SHP77 treated with DMSO at 0.1 percent for 48 hours (cell line): Measurements from ENCODE around the gene PHACTR1.
A peak's percentile ranks its signal among the peaks of the same experiment; 100 is the strongest.
"Not testable (repeated sequence)": the region's sequence is repeated elsewhere in the genome, so short reads cannot be mapped to it uniquely, and the experiment has no call there.

Source experiments
- DNase-seq: peaks from one replicate; lab custom pipeline; 2025; lab: John Stamatoyannopoulos, UW

Gene PHACTR1

DNA sequence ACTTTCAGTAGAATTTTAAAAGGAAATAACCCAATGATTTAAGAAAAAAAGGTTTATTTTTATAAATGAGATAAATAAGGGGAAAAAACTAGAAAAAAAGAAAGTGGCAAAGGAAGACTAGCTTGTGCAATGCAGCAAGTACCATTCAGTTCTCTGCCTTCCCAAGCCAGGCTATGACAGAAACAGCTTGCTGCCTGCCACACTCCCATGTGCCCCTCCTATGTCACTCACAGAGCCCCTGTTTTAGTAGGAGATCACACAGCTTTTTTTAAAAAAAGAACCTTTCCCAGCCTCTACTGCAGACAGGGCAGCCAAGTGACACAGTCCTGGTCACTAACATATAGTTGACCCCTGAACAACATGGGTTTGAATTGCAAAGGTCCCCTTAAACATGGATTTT is 598.2 kb downstream of the PHACTR1 start:
- DNase-seq = no peak

DNA sequence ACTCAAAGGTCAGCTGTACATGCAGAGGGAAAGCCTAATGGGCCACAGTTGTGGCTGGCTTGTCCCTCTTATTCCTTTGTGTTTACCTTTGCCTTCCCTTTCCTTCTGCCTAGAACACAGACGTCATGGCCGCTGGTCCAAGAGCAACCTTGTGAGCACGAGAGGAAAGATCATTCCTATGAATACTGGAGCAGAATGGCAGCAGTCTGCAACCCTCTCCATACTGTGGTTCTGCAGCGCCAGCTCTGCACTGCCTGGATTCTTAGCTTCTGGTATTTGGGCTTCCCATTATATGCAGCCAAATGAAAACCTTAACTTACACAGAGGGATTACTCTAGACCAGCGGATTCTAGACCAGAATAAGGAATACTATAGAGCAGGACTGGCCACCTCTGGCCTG is 599.3 kb downstream of the PHACTR1 start:
- DNase-seq = no peak

DNA sequence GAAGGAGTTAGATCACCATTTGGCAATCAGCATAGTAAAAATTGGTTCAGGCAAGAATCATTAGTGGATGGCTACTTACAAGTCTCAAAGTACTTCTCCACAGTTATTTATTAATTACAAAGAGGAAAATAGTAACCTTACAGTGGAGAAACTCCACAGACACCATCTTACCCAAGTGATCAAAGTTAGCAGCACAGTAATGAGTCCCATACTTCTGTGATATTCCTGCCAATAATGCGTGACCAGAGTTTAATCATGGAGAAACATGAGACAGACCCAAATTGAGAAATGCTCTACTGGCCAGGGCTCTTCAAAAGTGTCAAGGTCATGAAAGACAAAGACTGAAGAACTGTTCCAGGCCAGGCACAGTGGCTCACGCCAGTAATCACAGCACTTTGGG is 602.3 kb downstream of the PHACTR1 start:
- DNase-seq = no peak

DNA sequence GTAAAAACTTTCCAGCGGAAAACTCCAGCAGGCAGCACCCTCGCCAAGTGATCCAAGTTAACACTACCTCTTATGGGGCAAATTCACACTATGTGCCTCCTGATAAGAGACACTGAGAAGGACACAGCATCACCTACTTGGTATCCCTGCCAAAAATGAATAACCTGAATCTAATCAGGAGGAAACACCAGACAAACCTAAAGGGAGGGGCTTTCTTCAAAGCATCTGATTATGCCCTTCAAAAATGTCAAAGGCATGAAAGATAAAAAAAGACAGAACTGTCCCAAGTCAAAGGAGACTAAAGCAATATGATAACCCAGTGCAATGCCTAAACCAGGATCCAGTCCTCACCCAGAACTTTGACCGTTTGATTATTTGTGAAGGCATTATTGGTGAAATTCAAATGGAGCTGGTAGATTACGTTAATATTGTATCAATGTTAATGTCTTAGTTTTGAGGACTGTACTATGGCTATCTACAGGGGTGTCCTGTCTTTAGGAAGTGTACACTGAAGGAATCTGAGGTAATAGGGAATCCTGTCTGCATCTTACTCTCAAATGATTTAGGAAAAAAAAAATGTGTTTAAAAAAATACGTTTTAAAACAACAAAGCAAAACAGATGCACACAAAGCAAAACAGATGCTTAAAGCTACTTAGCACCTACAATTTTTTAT is 603.5 kb downstream of the PHACTR1 start:
- DNase-seq = no peak

DNA sequence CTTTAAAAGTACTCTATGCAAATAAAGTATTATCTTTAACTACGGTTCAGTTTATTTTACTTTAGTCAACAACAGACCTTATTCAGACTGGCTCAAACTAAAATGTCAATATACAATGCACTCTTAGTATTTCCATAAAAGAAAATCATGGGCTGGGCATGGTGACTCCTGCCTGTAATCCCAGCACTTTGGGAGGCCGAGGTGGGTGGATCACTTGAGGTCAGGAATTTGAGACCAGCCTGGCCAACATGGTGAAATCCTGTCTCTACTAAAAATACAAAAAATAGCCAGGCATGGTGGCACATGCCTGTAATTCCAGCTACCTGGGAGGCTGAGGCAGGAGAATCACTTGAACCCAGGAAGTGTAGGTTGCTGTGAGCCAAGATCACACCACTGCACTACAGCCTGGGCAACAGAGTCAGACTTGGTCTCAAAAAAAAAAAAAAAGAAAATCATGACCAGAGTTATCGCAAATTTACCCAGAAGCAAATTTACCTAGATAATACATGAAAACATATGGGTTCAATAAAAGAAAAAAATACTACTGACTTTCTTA is 609.5 kb downstream of the PHACTR1 start:
- DNase-seq = not testable (repeated sequence)

DNA sequence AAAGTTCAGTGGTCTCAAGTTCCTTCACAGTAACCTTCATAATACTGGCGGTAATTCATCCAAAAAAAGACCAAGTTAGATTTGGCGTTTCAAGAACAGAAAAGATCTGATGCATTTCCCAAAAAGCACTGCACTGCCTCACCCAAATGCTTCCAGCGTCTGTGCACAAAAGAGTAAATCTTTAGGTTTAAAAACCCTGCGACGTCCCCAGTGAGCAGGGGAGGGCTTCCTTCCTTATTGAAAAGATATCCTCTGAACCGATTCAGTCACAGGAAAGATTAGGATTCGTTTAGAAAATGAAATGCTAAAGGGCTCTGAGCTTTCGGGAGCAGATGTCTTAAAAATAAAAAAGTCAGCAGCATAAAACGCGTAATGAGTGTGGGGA is 611.1 kb downstream of the PHACTR1 start:
- no peak for DNase-seq

DNA sequence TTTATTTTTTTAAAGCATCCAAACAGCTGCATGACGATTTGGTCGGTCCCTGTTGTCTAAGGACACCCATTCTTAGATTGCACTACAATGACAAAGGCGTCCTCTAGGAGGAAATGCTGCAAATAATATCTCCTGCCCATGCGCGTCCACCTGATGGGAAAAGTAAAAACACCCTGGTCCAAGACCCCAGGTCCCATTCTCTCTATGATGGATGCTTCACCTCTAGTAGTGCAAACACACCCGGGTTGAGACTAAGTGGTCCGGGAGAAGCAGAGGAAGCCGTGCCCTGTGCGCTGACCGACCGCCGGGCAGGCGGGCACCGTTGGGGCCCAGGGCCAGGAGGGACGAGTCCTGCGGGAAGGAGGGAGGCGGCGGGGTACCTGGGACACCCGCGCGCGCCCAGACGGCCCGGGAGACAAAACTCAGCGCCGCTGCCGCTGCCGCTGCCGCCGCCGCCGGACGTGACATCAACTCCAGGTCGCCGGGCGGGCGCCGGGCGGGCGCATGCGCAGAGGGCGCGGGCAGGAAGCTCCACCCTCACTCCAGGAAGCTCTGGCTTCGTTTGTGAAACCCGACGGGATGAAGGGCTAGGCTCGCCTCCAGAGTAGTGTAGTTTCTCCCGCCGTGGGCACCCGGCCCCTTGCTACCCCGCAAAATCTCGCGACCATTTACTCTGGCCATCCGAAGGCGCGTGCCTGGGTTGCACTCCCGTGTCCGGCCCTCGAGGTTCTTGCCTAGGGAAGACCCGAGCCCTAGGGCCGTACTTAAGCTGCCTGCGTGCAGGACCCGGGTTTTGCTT is 611.7 kb downstream of the PHACTR1 start, which contains the start of gene TBC1D7:
TBC1D7 (minus strand) TSS at position 462 of the 799 bp plus-strand sequence. CDS start 1,639 bp downstream, outside the sequence.
- DNase-seq = peak; percentile 88

DNA sequence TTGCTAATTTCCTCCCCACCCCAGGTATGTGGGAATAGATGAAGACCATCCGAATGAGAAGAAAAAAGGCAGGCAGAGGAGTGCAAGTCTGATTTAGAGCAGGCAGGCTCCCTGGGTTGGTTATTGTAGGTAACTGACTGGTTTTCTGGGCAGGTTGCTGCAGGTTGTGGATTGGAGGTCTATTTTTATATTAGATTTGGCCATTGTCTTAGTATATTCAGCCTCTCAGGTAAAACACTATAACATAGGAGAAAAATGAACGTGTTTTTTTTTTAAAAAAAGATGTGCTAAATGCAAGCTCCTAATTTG is 612.3 kb downstream of the PHACTR1 start:
- DNase-seq = no peak

DNA sequence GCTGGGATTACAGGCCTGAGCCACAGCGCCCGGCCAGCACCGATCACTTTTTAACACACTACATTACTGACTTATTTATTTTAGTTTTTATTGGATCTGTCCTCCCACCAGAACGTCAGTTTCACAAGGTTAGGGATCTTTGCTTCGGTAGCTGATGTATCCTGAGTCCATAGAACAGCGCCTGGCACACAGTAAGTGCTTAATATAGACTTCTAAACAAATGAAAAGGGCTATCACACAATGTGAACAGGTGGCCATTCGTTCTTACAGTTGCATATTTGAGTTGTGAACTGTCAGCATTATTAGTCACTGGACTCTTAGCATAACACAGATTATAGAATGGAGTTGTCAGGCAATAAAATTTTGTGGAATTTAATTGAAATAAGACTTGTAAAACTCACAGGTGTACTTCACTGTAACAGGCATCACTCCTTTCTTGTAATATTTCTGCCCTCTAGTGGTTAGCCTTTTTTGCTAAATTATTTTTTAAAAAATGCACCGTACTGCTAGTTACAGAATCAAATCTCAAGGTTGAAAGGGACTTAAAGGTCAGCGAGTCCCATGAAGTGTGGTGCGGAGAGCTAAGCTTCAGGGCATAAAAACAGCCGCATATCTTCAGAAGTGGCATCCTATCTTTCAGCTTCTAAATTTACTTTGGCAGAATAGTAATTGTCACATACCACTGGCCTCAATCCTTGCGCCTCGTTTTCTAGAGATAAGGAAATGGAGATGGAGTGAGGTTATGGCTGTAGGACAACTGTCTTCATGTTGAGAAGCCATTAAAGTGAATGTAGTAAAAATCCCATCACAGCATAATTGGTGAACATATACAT is 615.2 kb downstream of the PHACTR1 start:
- DNase-seq = no peak

DNA sequence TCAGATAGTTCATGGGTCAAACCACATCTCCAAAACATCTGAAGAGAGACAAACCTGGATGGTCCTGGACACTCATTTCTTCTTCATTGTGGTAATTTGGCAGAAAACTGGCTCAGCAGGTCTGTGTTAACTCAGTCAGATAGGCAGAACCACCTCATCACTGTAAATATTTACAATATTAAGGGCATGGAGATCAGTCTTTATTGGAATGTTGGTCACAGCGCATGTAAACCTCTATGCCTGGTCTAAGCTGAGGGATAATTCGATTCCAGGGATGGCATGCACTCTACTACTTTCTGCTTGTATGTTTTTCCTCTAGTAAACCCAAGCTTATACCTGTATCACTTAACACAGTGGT is 615.8 kb downstream of the PHACTR1 start:
- DNase-seq = no peak

DNA sequence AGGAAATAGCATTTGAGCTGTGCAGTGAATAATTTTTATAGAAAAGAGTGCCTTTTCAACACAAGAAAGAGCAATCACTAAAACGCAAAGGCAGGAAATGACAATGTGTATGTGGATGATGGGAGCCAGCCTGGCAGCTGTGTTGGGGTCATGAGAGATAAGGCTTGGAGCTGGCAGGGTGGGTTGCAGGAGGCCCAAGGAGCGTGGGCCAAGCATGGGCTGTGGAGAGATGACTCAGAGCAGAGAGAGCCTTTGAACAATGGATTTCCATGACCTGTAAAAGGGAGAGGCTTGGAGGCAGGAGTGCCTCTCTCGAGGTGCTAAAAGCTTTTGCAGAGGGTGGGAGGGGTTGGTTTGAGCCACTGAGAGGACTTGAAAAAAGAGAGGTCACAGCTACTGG is 618.4 kb downstream of the PHACTR1 start:
- DNase-seq = no peak

DNA sequence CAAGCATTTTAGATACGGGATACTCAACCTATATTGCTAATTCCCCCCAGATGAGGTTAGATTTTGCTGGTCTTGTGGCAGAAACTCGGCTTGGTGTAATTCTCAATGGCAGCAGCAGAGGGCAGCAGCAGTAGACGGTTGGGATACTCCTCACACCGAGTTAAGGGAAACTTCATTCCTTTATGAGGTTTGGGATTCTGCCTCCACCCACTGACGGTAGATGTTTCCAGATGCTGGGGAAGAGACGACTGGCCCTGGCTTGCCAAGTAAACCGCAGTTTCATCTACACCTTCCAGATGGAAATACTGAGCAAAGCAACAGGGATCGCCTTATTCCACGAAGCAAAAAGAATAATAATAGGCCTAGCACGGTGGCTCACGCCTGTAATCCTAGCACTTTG is 620.0 kb downstream of the PHACTR1 start:
- DNase-seq = peak; percentile 48

DNA sequence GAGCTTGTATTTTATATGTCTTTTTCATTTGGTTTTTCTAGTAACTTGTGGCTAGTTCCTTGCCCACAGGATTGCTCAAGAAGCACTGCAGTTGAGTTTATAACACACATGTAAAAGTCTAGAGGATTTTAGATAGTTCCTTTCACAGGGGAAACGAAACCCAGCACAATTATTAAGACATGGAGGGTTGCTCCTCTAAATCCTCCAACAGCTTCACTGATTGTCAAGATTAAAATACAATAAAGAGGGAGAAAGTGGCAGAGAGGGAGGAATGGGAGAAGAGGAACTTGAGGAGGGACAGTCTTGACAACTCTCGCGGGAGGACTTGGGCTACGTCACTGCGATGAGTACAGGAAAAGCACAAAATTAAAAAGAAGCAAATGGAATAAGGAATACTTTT is 621.5 kb downstream of the PHACTR1 start:
- DNase-seq = no peak
